ENCODE results near the gene VAV1. TPM values are rescaled to one million over a fixed set of nuclear protein-coding genes. Genes with fewer than 3 reads are reported as not detected.

VAV1 gene
- total and polyA plus RNA-seq, 9 of the 15 experiments (the other 6 are each of a cell fraction or from before 2014, with no cell fraction given) = 0.46 to 20.1 (median 11.1) TPM

DNA sequence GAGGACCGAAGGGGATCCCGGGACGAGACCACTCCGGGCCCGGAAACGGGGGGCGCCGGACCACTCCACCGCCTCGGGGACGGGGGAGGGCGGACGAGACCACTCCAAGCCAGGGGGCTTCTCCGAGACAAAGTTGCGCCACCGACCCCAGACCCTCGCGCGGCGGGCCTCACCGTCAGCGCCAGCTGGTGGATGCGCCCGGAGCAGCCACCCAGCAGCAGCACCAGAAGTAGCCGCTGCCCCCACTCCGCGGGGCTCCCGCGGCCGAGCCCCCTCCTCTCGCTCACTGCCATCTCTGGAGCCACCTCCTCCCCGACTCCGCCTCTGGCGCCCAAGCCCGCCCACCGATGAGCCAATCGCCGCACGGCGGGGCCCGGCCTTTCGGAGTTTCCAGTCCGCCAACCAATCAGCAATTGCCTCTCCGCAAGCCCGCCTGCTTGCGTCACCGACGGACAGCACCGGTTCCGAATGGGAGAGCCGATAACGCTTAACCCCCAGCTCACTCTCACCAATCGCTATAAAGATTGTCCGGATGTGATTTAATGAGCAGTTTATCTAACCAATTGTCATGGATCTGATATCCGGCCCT lies 35.1 kb upstream of the VAV1 start, which contains the start of gene GPR108 (continued):
- TF ChIP-seq, protein P1, sequence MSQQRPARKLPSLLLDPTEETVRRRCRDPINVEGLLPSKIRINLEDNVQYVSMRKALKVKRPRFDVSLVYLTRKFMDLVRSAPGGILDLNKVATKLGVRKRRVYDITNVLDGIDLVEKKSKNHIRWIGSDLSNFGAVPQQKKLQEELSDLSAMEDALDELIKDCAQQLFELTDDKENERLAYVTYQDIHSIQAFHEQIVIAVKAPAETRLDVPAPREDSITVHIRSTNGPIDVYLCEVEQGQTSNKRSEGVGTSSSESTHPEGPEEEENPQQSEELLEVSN (IDR thresholded peaks at IDR 0.05; ENCODE audit: borderline replicate concordance in 1 of 2, extremely low read depth in 1 of 2, insufficient read depth in 1 of 2, insufficient read length in 1 of 2, low read depth in 1 of 2, low read length in 1 of 2, poor library complexity in 1 of 2, severe bottlenecking in 1 of 2) = no peak
- peak; percentile 99 for TF ChIP-seq ASH1L (IDR thresholded peaks at IDR 0.05; ENCODE audit: borderline replicate concordance, low read depth, partially characterized antibody)
- TF ChIP-seq NR3C1 (CRISPR knock-in tag; IDR thresholded peaks at IDR 0.05) = no peak
- TF ChIP-seq YY1 (IDR thresholded peaks at IDR 0.05; ENCODE audit: borderline replicate concordance in 1 of 3, control insufficient read depth in 1 of 3, extremely low read depth in 1 of 3, insufficient read depth in 3 of 3, insufficient read length in 1 of 3, insufficient replicate concordance in 2 of 3, low read depth in 1 of 3, low read length in 2 of 3) = peak in 1 of 3 experiments; percentile 41
- no peak for TF ChIP-seq ESRRA (IDR thresholded peaks at IDR 0.05; ENCODE audit: borderline replicate concordance, low read depth)
- TF ChIP-seq BRF2 (IDR thresholded peaks at IDR 0.05; ENCODE audit: borderline replicate concordance, insufficient read depth, insufficient read length) = no peak
- no peak for TF ChIP-seq ZNF780A (CRISPR knock-in tag; IDR thresholded peaks at IDR 0.05)
- peak; percentile 100 for TF ChIP-seq ATF7 (IDR thresholded peaks at IDR 0.05)
- no peak for TF ChIP-seq NFATC3 (IDR thresholded peaks at IDR 0.05)
- TF ChIP-seq AFF1 (IDR thresholded peaks at IDR 0.05; ENCODE audit: low read depth in 1 of 2, partially characterized antibody in 2 of 2) = no peak
- TF ChIP-seq, protein P2, sequence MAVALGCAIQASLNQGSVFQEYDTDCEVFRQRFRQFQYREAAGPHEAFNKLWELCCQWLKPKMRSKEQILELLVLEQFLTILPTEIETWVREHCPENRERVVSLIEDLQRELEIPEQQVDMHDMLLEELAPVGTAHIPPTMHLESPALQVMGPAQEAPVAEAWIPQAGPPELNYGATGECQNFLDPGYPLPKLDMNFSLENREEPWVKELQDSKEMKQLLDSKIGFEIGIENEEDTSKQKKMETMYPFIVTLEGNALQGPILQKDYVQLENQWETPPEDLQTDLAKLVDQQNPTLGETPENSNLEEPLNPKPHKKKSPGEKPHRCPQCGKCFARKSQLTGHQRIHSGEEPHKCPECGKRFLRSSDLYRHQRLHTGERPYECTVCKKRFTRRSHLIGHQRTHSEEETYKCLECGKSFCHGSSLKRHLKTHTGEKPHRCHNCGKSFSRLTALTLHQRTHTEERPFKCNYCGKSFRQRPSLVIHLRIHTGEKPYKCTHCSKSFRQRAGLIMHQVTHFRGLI (CRISPR knock-in tag; IDR thresholded peaks at IDR 0.05) = no peak
- peak in 1 of 2 experiments; percentile 78; a peak in 2 of 4 replicates for TF ChIP-seq TRIM24 (IDR thresholded peaks at IDR 0.05)
- peak; percentile 52; the same call in 1 of the 2 replicates for TF ChIP-seq RNF2 (IDR thresholded peaks at IDR 0.05)
- TF ChIP-seq NCOR1 (IDR thresholded peaks at IDR 0.05) = no peak
- TF ChIP-seq ZFP1 (CRISPR knock-in tag; IDR thresholded peaks at IDR 0.05) = no peak
- no peak for TF ChIP-seq MECOM (CRISPR knock-in tag; IDR thresholded peaks at IDR 0.05)
- TF ChIP-seq FIP1L1 (IDR thresholded peaks at IDR 0.05; ENCODE audit: low read depth, low read length, poor library complexity, severe bottlenecking) = peak; percentile 75

Measured in K562 (cell line).